GM10266 (cell line): ENCODE data around the gene KRTAP1-3.

Experiments
- DNase-seq: peaks from one replicate; pipeline ENCODE4 v3.0.0; 2012; ENCODE audit errors: extremely low spot score
- TF ChIP-seq, protein P1 (sequence below): IDR thresholded peaks from 2 replicates; pipeline ENCODE4 v1.5.1; 2012; ENCODE audit warnings: mild to moderate bottlenecking, low read depth; ENCODE audit not compliant: control insufficient read depth, insufficient read depth; ENCODE audit errors: missing control alignments

The KRTAP1-3 gene

GRCh38 chr17:41010441-41010840 lies 24.2 kb downstream of the KRTAP1-3 start:
- DNase-seq, result no peak
- TF ChIP-seq, protein P1, sequence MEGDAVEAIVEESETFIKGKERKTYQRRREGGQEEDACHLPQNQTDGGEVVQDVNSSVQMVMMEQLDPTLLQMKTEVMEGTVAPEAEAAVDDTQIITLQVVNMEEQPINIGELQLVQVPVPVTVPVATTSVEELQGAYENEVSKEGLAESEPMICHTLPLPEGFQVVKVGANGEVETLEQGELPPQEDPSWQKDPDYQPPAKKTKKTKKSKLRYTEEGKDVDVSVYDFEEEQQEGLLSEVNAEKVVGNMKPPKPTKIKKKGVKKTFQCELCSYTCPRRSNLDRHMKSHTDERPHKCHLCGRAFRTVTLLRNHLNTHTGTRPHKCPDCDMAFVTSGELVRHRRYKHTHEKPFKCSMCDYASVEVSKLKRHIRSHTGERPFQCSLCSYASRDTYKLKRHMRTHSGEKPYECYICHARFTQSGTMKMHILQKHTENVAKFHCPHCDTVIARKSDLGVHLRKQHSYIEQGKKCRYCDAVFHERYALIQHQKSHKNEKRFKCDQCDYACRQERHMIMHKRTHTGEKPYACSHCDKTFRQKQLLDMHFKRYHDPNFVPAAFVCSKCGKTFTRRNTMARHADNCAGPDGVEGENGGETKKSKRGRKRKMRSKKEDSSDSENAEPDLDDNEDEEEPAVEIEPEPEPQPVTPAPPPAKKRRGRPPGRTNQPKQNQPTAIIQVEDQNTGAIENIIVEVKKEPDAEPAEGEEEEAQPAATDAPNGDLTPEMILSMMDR, result no peak

DNA sequence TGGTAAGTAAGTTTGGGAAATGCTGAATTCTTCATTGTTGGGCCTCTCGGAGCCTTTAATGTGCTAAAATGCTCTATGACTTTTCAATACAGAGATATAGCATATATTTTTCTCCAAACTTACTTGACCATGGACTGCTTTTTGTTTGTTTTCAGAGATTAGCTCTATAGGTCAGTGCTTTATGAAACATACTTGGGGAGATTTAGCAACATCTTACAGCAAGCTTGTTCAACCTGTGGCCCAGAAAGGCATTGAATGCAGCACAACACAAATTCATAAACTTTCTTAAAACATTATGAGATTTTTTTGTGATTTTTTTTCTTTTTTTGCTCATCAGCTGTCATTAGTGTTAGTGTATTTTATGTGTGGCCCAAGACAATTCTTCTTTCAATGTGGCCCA lies 24.7 kb downstream of the KRTAP1-3 start:
- TF ChIP-seq, protein P1, result no peak
- DNase-seq, result no peak

- no peak for DNase-seq
- TF ChIP-seq, protein P1, result no peak
These were observed 25.3 kb downstream of the KRTAP1-3 start for GRCh38 chr17:41009301-41009760.

- TF ChIP-seq, protein P1, result no peak
- no peak for DNase-seq
These were observed 25.9 kb downstream of the KRTAP1-3 start, which contains the start of gene KRTAP3-1 for GRCh38 chr17:41008811-41009210. KRTAP3-1 (minus strand) TSS chr17:41009128; CDS start chr17:41009074, 54 bp downstream.

GRCh38 chr17:41004397-41004796 lies 30.3 kb downstream of the KRTAP1-3 start:
- no peak for DNase-seq

DNA sequence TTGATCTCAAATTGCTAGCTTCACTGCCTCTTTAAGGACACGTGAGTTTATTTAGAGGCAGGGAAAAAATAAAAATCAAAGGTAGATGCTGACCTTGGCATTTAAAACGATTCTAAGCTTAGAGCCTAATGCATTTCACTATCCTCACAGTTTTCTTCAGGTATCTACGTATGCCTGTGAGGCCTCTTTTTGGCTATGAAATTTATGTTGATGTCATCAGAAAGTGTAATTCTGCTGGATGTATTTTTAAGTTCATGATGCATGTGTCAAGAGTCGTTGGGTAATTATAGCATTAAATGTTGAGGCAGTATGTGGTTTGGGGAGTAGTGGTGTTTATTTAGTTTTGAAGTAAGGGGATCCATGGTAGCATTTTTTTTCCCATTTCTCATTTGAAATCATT lies 30.7 kb downstream of the KRTAP1-3 start:
- no peak for DNase-seq
- TF ChIP-seq, protein P1, result no peak

More at GRCh38 chr17:41004397-41004796, 30.3 kb downstream of the KRTAP1-3 start:
- TF ChIP-seq, protein P1, result no peak

- no peak for DNase-seq
- TF ChIP-seq, protein P1, result no peak
These were observed 31.9 kb downstream of the KRTAP1-3 start for GRCh38 chr17:41002814-41003213.
